NB4 (cell line): ENCODE measurements around the gene TYR.

Experiments used
- DNase-seq: peaks from one replicate; pipeline ENCODE4 v3.0.0; 2010; ENCODE audit warnings: low read depth
- H3K4me3 ChIP-seq: one replicate; pipeline ENCODE4 v1.5.1; 2011; ENCODE audit warnings: mild to moderate bottlenecking, low read depth, low read length, moderate library complexity
- CTCF ChIP-seq: IDR thresholded peaks from one replicate; pipeline ENCODE4 v1.5.1; 2012; ENCODE audit warnings: low read depth, low read length
- MAX ChIP-seq: IDR thresholded peaks from 2 replicates; pipeline ENCODE4 v1.6.1; 2011; ENCODE audit warnings: low read depth, low read length
- MYC ChIP-seq: IDR thresholded peaks from 2 replicates; pipeline ENCODE4 v1.6.1; 2011; ENCODE audit warnings: low read depth, low read length
- POLR2A ChIP-seq: IDR thresholded peaks from 2 replicates; pipeline ENCODE4 v1.6.1; 2011; ENCODE audit warnings: mild to moderate bottlenecking; ENCODE audit not compliant: insufficient read length; ENCODE audit errors: extremely low read depth

Gene TYR

GRCh38 chr11:89184021-89184420 is 6.3 kb downstream of the TYR start:
- DNase-seq = no peak
- TF ChIP-seq MAX (no peak), CTCF (no peak), POLR2A (no peak), MYC (no peak)
- no peak overlapping the region for H3K4me3 ChIP-seq

- TF ChIP-seq MAX = no peak
- no peak for TF ChIP-seq POLR2A
- TF ChIP-seq CTCF = no peak
- TF ChIP-seq MYC = no peak
- no peak overlapping the region for H3K4me3 ChIP-seq
- no peak for DNase-seq
Observed at GRCh38 chr11:89189776-89190175, 12.1 kb downstream of the TYR start.

GRCh38 chr11:89201138-89201537 is 23.5 kb downstream of the TYR start:
- no peak for TF ChIP-seq MYC
- no peak for TF ChIP-seq CTCF
- TF ChIP-seq MAX = no peak

GRCh38 chr11:89203814-89204213 is 26.1 kb downstream of the TYR start:
- no peak for DNase-seq
- TF ChIP-seq MAX = no peak

More at GRCh38 chr11:89201138-89201537, 23.5 kb downstream of the TYR start:
- DNase-seq = no peak
- no peak overlapping the region for H3K4me3 ChIP-seq

GRCh38 chr11:89205378-89205777 is 27.7 kb downstream of the TYR start:
- H3K4me3 ChIP-seq = no peak overlapping the region
- DNase-seq = no peak
- TF ChIP-seq POLR2A = no peak
- TF ChIP-seq CTCF = no peak
- TF ChIP-seq MAX = no peak
- no peak for TF ChIP-seq MYC

More at GRCh38 chr11:89203814-89204213, 26.1 kb downstream of the TYR start:
- H3K4me3 ChIP-seq = no peak overlapping the region

- H3K4me3 ChIP-seq = no peak overlapping the region
- no peak for TF ChIP-seq CTCF
- TF ChIP-seq MAX = no peak
- no peak for TF ChIP-seq MYC
- no peak for TF ChIP-seq POLR2A
- no peak for DNase-seq
Observed at GRCh38 chr11:89220684-89221339, 43.1 kb downstream of the TYR start.
